GM18499 (cell line): ENCODE results near the gene KLF3.

ENCODE experiments used
- ATAC-seq: cut with Tn5 transposase; IDR thresholded peaks from one replicate; pipeline ENCODE4 v1.9.1; 2021; ENCODE audit warnings: moderate number of reproducible peaks; ENCODE audit not compliant: insufficient read depth, unreplicated experiment

Gene KLF3

GRCh38 chr4:38692421-38692820, 28.4 kb downstream of the KLF3 start:
- ATAC-seq = no peak

- ATAC-seq = no peak
Observed at GRCh38 chr4:38693569-38693968, 29.6 kb downstream of the KLF3 start.

- no peak for ATAC-seq
Observed at GRCh38 chr4:38694330-38694729, 30.3 kb downstream of the KLF3 start.

- ATAC-seq = no peak
Observed at GRCh38 chr4:38695809-38696208, 31.8 kb downstream of the KLF3 start.

GRCh38 chr4:38696697-38697096, 32.7 kb downstream of the KLF3 start:
- ATAC-seq = no peak

GRCh38 chr4:38698176-38698575, 34.2 kb downstream of the KLF3 start:
- no peak for ATAC-seq

- no peak for ATAC-seq
Observed at GRCh38 chr4:38699112-38699511, 35.1 kb downstream of the KLF3 start.

GRCh38 chr4:38703635-38704034, 39.6 kb downstream of the KLF3 start:
- no peak for ATAC-seq

- no peak for ATAC-seq
Observed at GRCh38 chr4:38704622-38705154, 40.7 kb downstream of the KLF3 start.

GRCh38 chr4:38706301-38706700, 42.3 kb downstream of the KLF3 start:
- no peak for ATAC-seq

DNA sequence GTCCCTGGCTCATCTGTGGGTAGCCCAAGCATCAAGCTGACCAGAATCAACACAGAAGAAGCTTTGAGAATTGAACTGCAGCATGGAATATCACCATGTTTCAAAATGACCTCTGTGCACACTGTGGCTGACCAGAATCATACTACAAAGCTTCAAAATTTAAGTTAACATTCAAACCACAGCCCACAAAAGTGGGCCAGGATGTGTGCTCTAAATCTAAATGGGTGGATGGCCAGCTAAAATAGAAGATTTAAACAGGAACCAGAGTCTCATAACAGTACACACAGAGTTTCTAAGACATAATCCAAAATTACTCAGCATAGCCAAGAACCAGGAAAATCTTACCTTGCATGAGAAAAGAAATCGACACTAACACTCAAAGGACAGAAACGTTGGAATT, 46.1 kb downstream of the KLF3 start:
- ATAC-seq = peak; percentile 74

GRCh38 chr4:38711066-38711465, 47.1 kb downstream of the KLF3 start:
- ATAC-seq = no peak

DNA sequence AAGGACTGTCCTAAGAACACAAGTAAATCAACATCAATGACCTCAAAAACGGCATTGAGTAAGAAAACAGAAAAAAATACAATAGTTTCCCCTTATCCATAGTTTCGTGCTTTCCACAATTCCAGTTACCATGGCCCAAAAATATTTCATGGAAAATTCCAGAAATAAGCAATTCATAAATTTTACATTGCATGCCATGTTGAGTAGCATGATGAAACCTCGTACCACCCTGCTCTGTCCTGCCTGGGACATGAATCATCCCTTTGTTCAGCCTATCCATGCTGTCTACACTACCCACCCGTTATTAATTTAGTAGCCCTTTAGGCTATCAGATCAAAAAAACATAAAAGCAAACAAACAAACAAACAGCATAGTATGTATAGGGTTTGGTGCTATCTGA, 51.1 kb downstream of the KLF3 start:
- no peak for ATAC-seq

- no peak for ATAC-seq
Observed at GRCh38 chr4:38716256-38716655, 52.3 kb downstream of the KLF3 start.

DNA sequence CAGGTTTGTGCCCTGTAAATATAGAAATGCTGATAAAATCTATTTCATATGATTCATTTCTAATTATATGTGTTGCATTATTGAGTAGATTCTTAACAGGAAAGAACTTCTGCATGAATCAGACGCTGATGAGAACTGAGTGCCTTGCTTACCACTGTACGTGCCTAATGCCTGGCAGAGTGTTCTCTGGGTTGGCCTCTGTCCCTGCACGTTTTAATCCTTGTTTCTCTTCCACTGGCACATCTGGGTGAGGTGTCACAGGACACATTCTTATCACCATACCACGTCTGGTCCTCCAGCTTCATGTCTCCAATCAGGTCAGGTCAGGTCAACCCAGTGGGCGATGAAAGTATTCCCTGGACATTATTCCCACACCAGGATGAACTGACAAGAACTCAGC, 53.6 kb downstream of the KLF3 start:
- no peak for ATAC-seq

DNA sequence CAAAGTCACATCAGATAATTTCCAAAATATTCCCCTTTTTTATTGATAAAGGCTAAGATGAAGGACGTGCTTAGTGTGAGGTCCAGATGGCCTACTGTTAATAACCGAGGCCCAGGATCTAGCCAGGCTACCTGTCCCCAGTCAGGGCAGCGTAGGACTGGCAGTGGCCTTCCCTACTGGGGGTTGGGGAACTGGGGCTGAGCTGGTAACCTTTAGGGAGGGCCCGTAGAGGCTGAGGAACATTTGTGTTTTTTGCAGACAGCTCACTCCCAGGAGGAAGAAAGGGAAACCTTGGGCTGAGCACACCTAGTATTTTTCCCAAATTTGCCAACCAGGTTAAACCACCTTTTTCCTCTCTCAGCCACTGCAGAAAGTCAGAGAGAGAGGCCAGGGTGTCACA, 59.1 kb downstream of the KLF3 start:
- no peak for ATAC-seq

DNA sequence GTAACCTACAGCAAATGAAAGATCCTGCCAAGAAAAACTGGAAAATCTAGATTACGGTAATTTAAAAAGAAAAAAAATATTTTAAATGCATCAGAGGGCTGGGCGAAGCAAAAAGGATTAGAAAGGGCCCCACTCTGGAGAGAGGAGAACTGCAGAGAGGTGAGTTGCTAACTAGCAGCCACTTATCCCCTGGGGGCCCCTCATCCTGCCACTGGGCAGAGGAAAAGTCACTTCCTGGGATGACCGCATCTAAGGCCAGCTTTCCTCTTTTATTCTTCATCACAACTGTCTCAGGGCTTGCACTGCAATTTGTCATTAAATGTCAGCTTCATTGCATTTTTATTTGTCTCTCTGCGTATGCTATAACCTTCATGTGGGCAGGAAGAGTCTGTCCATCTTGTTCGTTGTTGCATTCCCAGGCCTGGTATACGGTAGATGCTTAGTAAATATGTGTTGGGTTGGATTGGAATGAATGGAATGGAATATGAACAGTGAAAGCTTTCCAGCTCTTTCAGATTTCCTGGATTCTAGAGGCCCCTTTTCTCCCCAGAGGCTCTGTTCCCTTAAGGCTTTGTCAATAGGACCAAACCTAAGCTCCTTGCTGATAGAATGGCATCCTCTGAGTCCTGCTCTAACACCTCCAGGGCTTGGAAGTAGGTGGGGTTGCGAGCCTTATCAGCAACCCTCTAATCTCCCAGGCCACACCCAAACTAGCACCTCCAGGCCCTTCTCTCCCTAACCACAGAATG, 59.9 kb downstream of the KLF3 start:
- ATAC-seq = no peak

DNA sequence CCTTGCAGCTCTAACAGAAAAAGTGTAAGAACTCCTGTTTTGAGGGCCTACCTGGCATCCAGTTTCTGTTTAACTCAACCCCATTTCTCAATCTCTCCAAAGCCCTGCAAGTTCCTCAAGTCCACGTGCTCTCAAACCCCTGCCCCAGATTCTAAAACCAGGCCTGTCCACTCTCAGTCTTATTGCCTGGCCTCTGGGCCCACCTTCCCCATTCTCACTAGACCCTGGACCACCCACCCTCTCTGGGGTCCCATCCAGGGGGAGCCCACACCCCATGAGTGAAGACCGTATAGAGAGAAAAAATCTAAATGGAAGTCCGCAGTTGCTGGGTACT, 60.4 kb downstream of the KLF3 start:
- no peak for ATAC-seq

DNA sequence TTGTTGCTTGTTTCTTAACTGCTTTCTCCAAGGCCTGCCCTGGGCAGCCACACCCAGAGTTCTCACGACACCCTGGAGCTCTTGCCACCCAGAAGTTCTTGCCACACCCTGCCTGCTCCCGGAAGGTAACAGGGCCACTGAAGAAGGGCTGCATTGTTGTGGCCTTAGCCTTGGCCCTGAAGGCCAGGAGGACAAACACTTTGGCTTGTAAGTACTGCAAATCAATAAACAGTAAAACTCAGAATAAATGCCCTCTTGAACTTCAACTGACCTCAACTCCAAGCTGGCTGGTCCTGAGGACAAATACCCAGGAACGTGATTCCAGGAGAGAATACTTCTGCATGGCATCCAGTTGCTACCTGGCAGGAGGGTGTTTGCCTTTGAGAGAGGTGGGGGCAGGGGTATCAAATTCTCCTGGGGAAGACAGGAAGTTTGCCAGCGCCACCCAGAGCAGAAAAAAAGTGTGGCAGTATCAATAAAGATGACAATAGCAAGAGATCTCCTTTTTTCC, 64.7 kb downstream of the KLF3 start:
- ATAC-seq = no peak

GRCh38 chr4:38730493-38730829, 66.5 kb downstream of the KLF3 start:
- no peak for ATAC-seq

DNA sequence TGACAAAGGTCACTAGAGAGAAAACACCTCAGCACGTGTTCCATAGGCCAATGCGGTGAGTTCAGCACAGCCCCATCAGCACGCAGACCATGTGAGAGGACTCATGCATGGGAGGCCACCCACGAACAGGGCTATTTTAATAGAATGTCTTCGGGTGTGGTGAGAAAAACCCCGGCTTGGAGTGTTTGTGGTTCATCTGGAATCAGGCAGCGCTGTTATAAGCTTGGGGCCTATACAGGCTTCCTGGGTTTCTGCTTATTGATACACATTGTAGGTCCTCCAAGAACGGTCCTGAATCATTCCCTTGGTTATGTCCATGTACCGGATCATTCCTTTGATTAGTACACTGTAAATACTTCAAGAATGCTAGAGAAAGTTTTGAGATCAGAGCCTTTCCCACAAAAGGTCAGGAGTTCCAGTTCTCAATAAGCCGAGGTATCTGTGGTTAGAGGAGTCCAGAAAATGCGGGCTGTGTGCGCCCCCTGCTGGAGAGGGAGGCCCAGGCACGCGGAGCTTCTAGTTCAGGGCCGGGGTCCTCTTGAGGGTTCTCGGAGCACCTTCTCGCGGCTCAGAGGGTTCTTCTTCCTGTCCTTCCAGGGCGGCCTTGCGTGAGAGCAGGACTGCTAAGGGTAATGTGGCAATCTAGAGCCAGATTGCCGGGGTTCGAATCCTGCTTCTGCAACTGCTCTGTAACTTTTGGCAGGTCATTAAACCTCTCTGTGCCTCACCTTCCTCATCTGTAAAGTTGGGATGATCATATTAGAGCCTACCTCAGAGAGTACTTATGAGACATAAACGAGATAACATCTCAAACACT, 67.0 kb downstream of the KLF3 start:
- ATAC-seq = peak; percentile 80

DNA sequence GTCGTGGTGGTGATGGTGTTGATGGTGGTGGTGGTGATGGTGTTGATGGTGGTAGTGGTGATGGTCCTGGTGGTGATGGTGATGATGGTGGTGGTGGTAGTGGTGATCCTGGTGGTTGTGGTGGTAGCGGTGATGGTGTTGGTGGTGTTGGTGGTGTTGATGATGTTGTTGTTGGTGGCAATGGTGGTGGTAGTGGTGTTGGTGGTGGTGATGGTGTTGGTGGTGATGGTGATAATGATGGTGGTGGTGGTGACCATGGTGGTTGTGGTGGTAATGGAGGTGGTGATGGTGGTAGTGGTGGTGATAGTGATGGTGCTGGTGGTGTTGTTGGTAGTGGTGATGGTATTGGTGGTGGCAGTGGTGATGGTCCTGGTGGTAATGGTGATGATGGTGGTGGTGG, 69.7 kb downstream of the KLF3 start:
- no peak for ATAC-seq
